ENCODE results near the gene BRF1.

The BRF1 gene

GRCh38 chr14:105323663-105324062 lies 22.9 kb upstream of the BRF1 start:
- TF ChIP-seq EGR1 (IDR thresholded peaks at IDR 0.05), result no peak

GRCh38 chr14:105322791-105323556 lies 22.2 kb upstream of the BRF1 start:
- no peak for TF ChIP-seq EGR1 (IDR thresholded peaks at IDR 0.05)

- no peak for TF ChIP-seq REST (IDR thresholded peaks at IDR 0.05; ENCODE audit: low read depth)
- no peak for TF ChIP-seq TAF1 (IDR thresholded peaks at IDR 0.05; ENCODE audit: low read depth)
- no peak for TF ChIP-seq ZBTB7A (IDR thresholded peaks at IDR 0.05; ENCODE audit: low read depth)
Measured at GRCh38 chr14:105317546-105317945, 16.7 kb upstream of the BRF1 start.

- TF ChIP-seq NFIC (IDR thresholded peaks at IDR 0.05) (0 out of 2 replicates have a peak, but pooled peaks have one; percentile 12), USF1 (IDR thresholded peaks at IDR 0.05) (no peak)
Measured at GRCh38 chr14:105316968-105317510, 16.2 kb upstream of the BRF1 start.

GRCh38 chr14:105316577-105316941 lies 15.8 kb upstream of the BRF1 start:
- TF ChIP-seq NFIC (IDR thresholded peaks at IDR 0.05) (no peak), REST (IDR thresholded peaks at IDR 0.05; ENCODE audit: low read depth) (no peak), TAF1 (IDR thresholded peaks at IDR 0.05; ENCODE audit: low read depth) (no peak), TCF12 (IDR thresholded peaks at IDR 0.05; ENCODE audit: low read depth) (no peak), CEBPB (IDR thresholded peaks at IDR 0.05) (no peak), CREB1 (IDR thresholded peaks at IDR 0.05; ENCODE audit: low read depth) (no peak), MAX (IDR thresholded peaks at IDR 0.05) (no peak), YY1 (IDR thresholded peaks at IDR 0.05; ENCODE audit: low read depth) (no peak), USF1 (IDR thresholded peaks at IDR 0.05) (no peak), RAD21 (IDR thresholded peaks at IDR 0.05; ENCODE audit: low read depth) (no peak), EGR1 (IDR thresholded peaks at IDR 0.05) (no peak), EP300 (IDR thresholded peaks at IDR 0.05; ENCODE audit: borderline replicate concordance) (no peak), TEAD4 (IDR thresholded peaks at IDR 0.05) (no peak), ZBTB7A (IDR thresholded peaks at IDR 0.05; ENCODE audit: low read depth) (no peak), FOXM1 (IDR thresholded peaks at IDR 0.05; ENCODE audit: borderline replicate concordance, low read depth) (no peak)

GRCh38 chr14:105315941-105316576 lies 15.3 kb upstream of the BRF1 start:
- no peak for TF ChIP-seq YY1 (IDR thresholded peaks at IDR 0.05; ENCODE audit: low read depth)
- TF ChIP-seq USF1 (IDR thresholded peaks at IDR 0.05), result no peak
- no peak for TF ChIP-seq TEAD4 (IDR thresholded peaks at IDR 0.05)
- TF ChIP-seq TAF1 (IDR thresholded peaks at IDR 0.05; ENCODE audit: low read depth), result no peak
- no peak for TF ChIP-seq RAD21 (IDR thresholded peaks at IDR 0.05; ENCODE audit: low read depth)
- no peak for TF ChIP-seq MAX (IDR thresholded peaks at IDR 0.05)
- no peak for TF ChIP-seq ZBTB7A (IDR thresholded peaks at IDR 0.05; ENCODE audit: low read depth)
- no peak for TF ChIP-seq EP300 (IDR thresholded peaks at IDR 0.05; ENCODE audit: borderline replicate concordance)
- TF ChIP-seq FOXM1 (IDR thresholded peaks at IDR 0.05; ENCODE audit: borderline replicate concordance, low read depth), result no peak
- TF ChIP-seq CEBPB (IDR thresholded peaks at IDR 0.05), result no peak
- TF ChIP-seq TCF12 (IDR thresholded peaks at IDR 0.05; ENCODE audit: low read depth), result no peak
- no peak for TF ChIP-seq REST (IDR thresholded peaks at IDR 0.05; ENCODE audit: low read depth)
- no peak for TF ChIP-seq NFIC (IDR thresholded peaks at IDR 0.05)
- no peak for TF ChIP-seq CREB1 (IDR thresholded peaks at IDR 0.05; ENCODE audit: low read depth)

All from Ishikawa (cell line).